GM21576 (cell line): Measurements from ENCODE around the gene KIR2DL4.
"Not testable (repeated sequence)": the region's sequence is repeated elsewhere in the genome, so short reads cannot be mapped to it uniquely, and the experiment has no call there.

Experiments
- ATAC-seq: cut with Tn5 transposase; IDR thresholded peaks from one replicate; pipeline ENCODE4 v1.9.1; 2021; ENCODE audit warnings: mild to moderate bottlenecking, moderate library complexity; ENCODE audit not compliant: unreplicated experiment

KIR2DL4 gene

GRCh38 chr19:54804101-54804500 is 691 bp downstream of the KIR2DL4 start:
- ATAC-seq: no peak

GRCh38 chr19:54804571-54804970 is 1.2 kb downstream of the KIR2DL4 start:
- no peak for ATAC-seq

GRCh38 chr19:54805665-54806515 is 2.5 kb downstream of the KIR2DL4 start:
- no peak for ATAC-seq

- no peak for ATAC-seq
Measured at GRCh38 chr19:54806516-54806838, 3.1 kb downstream of the KIR2DL4 start.

GRCh38 chr19:54814571-54814970 is 11.2 kb downstream of the KIR2DL4 start:
- ATAC-seq: not testable (repeated sequence)

GRCh38 chr19:54816251-54816650 is 12.8 kb downstream of the KIR2DL4 start, which contains the start of gene KIR3DL1:
Gene KIR3DL1, plus strand, starts transcription at chr19:54816468.
- ATAC-seq: not testable (repeated sequence)

- no peak for ATAC-seq
Measured at GRCh38 chr19:54817670-54818536, 14.5 kb downstream of the KIR2DL4 start.

GRCh38 chr19:54824416-54824815 is 21.0 kb downstream of the KIR2DL4 start:
- not testable (repeated sequence) for ATAC-seq

GRCh38 chr19:54825326-54825725 is 21.9 kb downstream of the KIR2DL4 start:
- ATAC-seq: not testable (repeated sequence)

GRCh38 chr19:54828064-54828463 is 24.7 kb downstream of the KIR2DL4 start:
- ATAC-seq: not testable (repeated sequence)

- not testable (repeated sequence) for ATAC-seq
Measured at GRCh38 chr19:54832496-54832895, 29.1 kb downstream of the KIR2DL4 start, which contains the start of gene KIR2DS4. Gene KIR2DS4, plus strand, starts transcription at chr19:54832676.

- ATAC-seq: not testable (repeated sequence)
Measured at GRCh38 chr19:54835126-54835525, 31.7 kb downstream of the KIR2DL4 start.

GRCh38 chr19:54837522-54837921 is 34.1 kb downstream of the KIR2DL4 start:
- not testable (repeated sequence) for ATAC-seq

GRCh38 chr19:54843171-54843570 is 39.8 kb downstream of the KIR2DL4 start:
- not testable (repeated sequence) for ATAC-seq

GRCh38 chr19:54850061-54850640 is 46.7 kb downstream of the KIR2DL4 start, which contains the start of gene KIR3DL2:
Gene KIR3DL2, plus strand, starts transcription at chr19:54850443. Its CDS starts 33 bp downstream, at chr19:54850476.
- ATAC-seq: not testable (repeated sequence)

GRCh38 chr19:54850930-54851329 is 47.5 kb downstream of the KIR2DL4 start:
- ATAC-seq: no peak

GRCh38 chr19:54851353-54851752 is 47.9 kb downstream of the KIR2DL4 start:
- no peak for ATAC-seq

GRCh38 chr19:54855241-54855640 is 51.8 kb downstream of the KIR2DL4 start:
- not testable (repeated sequence) for ATAC-seq

GRCh38 chr19:54858476-54858875 is 55.1 kb downstream of the KIR2DL4 start:
- ATAC-seq: not testable (repeated sequence)

- ATAC-seq: not testable (repeated sequence)
Measured at GRCh38 chr19:54859421-54859820, 56.0 kb downstream of the KIR2DL4 start.

GRCh38 chr19:54863459-54863858 is 60.0 kb downstream of the KIR2DL4 start:
- not testable (repeated sequence) for ATAC-seq
